Mesenchymal stem cell (in vitro differentiated cells and primary cell): Measurements from ENCODE around the gene CCDC18.
A peak's percentile ranks its signal among the peaks of the same experiment; 100 is the strongest.
"Not testable (repeated sequence)": the region's sequence is repeated elsewhere in the genome, so short reads cannot be mapped to it uniquely, and the experiment has no call there.

ENCODE experiments used
- DNase-seq: peaks from one replicate; pipeline ENCODE4 v3.0.0-alpha.2; 2013
- H2AFZ ChIP-seq: one replicate; pipeline ENCODE4 v1.6.1; 2013; ENCODE audit warnings: low read depth, mild to moderate bottlenecking, control low read depth, inconsistent platforms, low read length, moderate library complexity
- H2AK5ac ChIP-seq: 2 replicates; pipeline ENCODE4 v1.6.1; 2013; ENCODE audit warnings: low read length, moderate library complexity, mild to moderate bottlenecking, inconsistent platforms; ENCODE audit not compliant: severe bottlenecking
- H2BK120ac ChIP-seq: one replicate; pipeline ENCODE4 v1.6.1; 2013; ENCODE audit warnings: low read depth, mild to moderate bottlenecking, inconsistent platforms, low read length, moderate library complexity
- H2BK12ac ChIP-seq, 2 experiments: one replicate each; pipeline ENCODE4 v1.6.1; 2013; ENCODE audit warnings: inconsistent platforms in 2 of 2, low read length in 2 of 2, mild to moderate bottlenecking in 2 of 2, moderate library complexity in 2 of 2, control low read depth in 1 of 2
- H2BK15ac ChIP-seq: one replicate; pipeline ENCODE4 v1.6.1; 2013; ENCODE audit warnings: mild to moderate bottlenecking, low read depth, inconsistent platforms; ENCODE audit not compliant: poor library complexity, severe bottlenecking
- H2BK5ac ChIP-seq: 2 replicates; pipeline ENCODE4 v1.6.1; 2013; ENCODE audit warnings: low read depth, mild to moderate bottlenecking, low read length, control low read depth, inconsistent platforms; ENCODE audit not compliant: poor library complexity, severe bottlenecking
- H3K14ac ChIP-seq, 2 experiments: one replicate each; pipeline ENCODE4 v1.6.1; 2013; ENCODE audit warnings: inconsistent platforms in 2 of 2, low read length in 2 of 2, control low read depth in 1 of 2, mild to moderate bottlenecking in 1 of 2, moderate library complexity in 1 of 2
- H3K18ac ChIP-seq, 2 experiments: one replicate each; pipeline ENCODE4 v1.6.1; 2013; ENCODE audit warnings: inconsistent platforms in 2 of 2, low read length in 2 of 2, control low read depth in 1 of 2, low read depth in 1 of 2, mild to moderate bottlenecking in 1 of 2
- H3K23ac ChIP-seq, 2 experiments: one replicate each; pipeline ENCODE4 v1.6.1; 2013; ENCODE audit warnings: inconsistent platforms in 2 of 2, low read length in 2 of 2, mild to moderate bottlenecking in 2 of 2, moderate library complexity in 2 of 2, control low read depth in 1 of 2
- H3K27ac ChIP-seq: 2 replicates; pipeline ENCODE4 v1.5.1; 2013; ENCODE audit warnings: mild to moderate bottlenecking, moderate library complexity, low read length, control low read depth, inconsistent platforms; ENCODE audit not compliant: poor library complexity, severe bottlenecking
- H3K27me3 ChIP-seq, 2 experiments: 2 replicates each; pipeline versions ENCODE4 v1.6.1 to v1.7.0; 2013; ENCODE audit warnings: low read length in 2 of 2, mild to moderate bottlenecking in 2 of 2, moderate library complexity in 2 of 2, control low read depth in 1 of 2, inconsistent platforms in 1 of 2; ENCODE audit not compliant: control insufficient read depth in 1 of 2, insufficient read depth in 1 of 2
- H3K36me3 ChIP-seq, 2 experiments: 2 replicates each; pipeline versions ENCODE4 v1.6.1 to v1.7.0; 2013; ENCODE audit warnings: low read length in 2 of 2, control low read depth in 1 of 2, inconsistent platforms in 1 of 2, low read depth in 1 of 2, mild to moderate bottlenecking in 1 of 2; ENCODE audit not compliant: insufficient read depth in 2 of 2, control insufficient read depth in 1 of 2
- H3K4ac ChIP-seq, 2 experiments: one replicate each; pipeline ENCODE4 v1.6.1; 2013; ENCODE audit warnings: inconsistent platforms in 2 of 2, low read length in 2 of 2, mild to moderate bottlenecking in 2 of 2, moderate library complexity in 2 of 2, control low read depth in 1 of 2, low read depth in 1 of 2
- H3K4me1 ChIP-seq: 2 replicates; pipeline ENCODE4 v1.6.1; 2013; ENCODE audit warnings: low read depth, low read length, control low read depth; ENCODE audit not compliant: control insufficient read depth, insufficient read depth
- H3K4me2 ChIP-seq: 2 replicates; pipeline ENCODE4 v1.6.1; 2013; ENCODE audit warnings: low read length, mild to moderate bottlenecking, inconsistent platforms; ENCODE audit not compliant: poor library complexity, severe bottlenecking
- H3K4me3 ChIP-seq, 2 experiments: 2 replicates each; pipeline versions ENCODE4 v1.5.1 to v1.7.0; 2013; ENCODE audit warnings: low read length in 2 of 2, mild to moderate bottlenecking in 2 of 2, control low read depth in 1 of 2, low read depth in 1 of 2; ENCODE audit not compliant: insufficient read depth in 1 of 2
- H3K79me1 ChIP-seq: replicated peaks from 2 replicates; pipeline ENCODE4 v1.6.1; 2013; ENCODE audit warnings: mild to moderate bottlenecking, control low read depth, low read length, inconsistent platforms; ENCODE audit not compliant: poor library complexity, severe bottlenecking
- H3K9ac ChIP-seq: 2 replicates; pipeline ENCODE4 v1.7.0; 2013; ENCODE audit warnings: mild to moderate bottlenecking, low read length, moderate library complexity
- H3K9me3 ChIP-seq: 2 replicates; pipeline ENCODE4 v1.7.0; 2013; ENCODE audit warnings: mild to moderate bottlenecking, low read length; ENCODE audit not compliant: control insufficient read depth
- H4K8ac ChIP-seq: one replicate; pipeline ENCODE4 v1.6.1; 2013; ENCODE audit warnings: inconsistent platforms, mild to moderate bottlenecking, low read length, moderate library complexity
- H4K91ac ChIP-seq: one replicate; pipeline ENCODE4 v1.6.1; 2013; ENCODE audit warnings: mild to moderate bottlenecking, low read length, inconsistent platforms
- WGBS: methylation state at CpG from one replicate; pipeline ENCODE4 v1.1.7; 2013; ENCODE audit warnings: mixed read lengths; 5-methylcytosine and 5-hydroxymethylcytosine counted together

CCDC18 gene

DNA sequence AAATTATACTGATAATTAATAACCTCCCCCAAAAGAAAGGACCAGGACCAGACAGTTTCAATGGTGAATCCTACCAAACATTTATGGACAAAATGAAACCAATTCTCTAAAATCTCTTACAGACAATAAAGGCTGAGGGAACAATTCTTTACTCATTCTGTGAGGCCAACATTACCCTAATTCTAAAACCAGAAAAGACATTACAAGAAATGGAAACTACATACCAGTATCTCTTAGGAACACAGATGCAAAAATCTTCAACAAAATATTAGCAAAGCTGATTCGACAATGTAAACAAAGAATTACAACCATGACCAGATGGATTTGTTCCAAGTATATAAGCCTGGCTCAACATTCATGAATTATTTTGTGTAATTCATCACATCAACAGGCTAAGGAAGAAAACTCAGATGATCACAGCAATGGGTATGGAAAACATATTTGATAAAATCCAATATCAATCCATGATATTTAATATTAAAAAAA lies 8.9 kb upstream of the CCDC18 start:
- 89% methylated on average over 1 of the region's 1 CpG for whole genome bisulfite sequencing
- no peak overlapping the region for H2BK120ac ChIP-seq

DNA sequence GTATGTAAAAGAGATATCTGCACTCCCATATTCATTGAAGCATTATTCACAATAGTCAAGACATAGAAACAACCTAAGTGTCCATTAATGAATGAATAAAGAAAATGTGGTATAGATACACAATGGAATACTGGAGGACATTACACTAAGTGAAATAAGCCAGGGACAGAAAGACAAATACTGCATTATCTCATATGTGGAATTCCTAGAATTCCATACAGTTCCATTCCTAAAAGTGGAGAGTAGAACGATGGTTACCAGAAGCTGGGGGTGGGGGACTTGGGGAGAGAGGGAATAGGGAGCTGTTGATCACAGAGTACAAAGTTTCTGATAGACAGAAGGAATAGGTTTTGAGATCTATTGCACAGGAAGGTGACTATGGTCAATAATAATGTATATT lies 7.7 kb upstream of the CCDC18 start:
- Histone ChIP-seq H2BK120ac (no peak overlapping the region), H3K4ac (no peak overlapping the region), H2AFZ (no peak overlapping the region), H3K36me3 (peaks cover 11 to 24% of the 10 kb centered on the region in 2 experiments), H2BK5ac (no peak overlapping the region), H3K79me1 (no peaks in the 10 kb centered on the region), H4K8ac (no peak overlapping the region), H3K9ac (no peak overlapping the region), H3K27ac (no peak overlapping the region), H3K4me2 (no peak overlapping the region), H2AK5ac (no peak overlapping the region), H3K18ac (no peak overlapping the region), H3K23ac (no peak overlapping the region), H3K27me3 (no peaks in the 10 kb centered on the region), H4K91ac (no peak overlapping the region), H2BK15ac (no peak overlapping the region), H3K4me3 (no peak overlapping the region), H2BK12ac (no peak overlapping the region), H3K9me3 (no peaks in the 10 kb centered on the region), H3K4me1 (peaks cover 2% of the 10 kb centered on the region), H3K14ac (no peak overlapping the region)
- WGBS, result 0% methylated on average over 1 of the region's 1 CpG
- DNase-seq, result no peak

More for the DNA sequence above, 8.9 kb upstream of the CCDC18 start:
- peaks cover 2% of the 10 kb centered on the region for H3K4me1 ChIP-seq
- H2BK12ac ChIP-seq, result no peak overlapping the region
- no peak overlapping the region for H3K18ac ChIP-seq
- H3K4me2 ChIP-seq, result no peak overlapping the region
- no peak overlapping the region for H3K9ac ChIP-seq
- no peak overlapping the region for H2BK5ac ChIP-seq
- no peak overlapping the region for H4K8ac ChIP-seq
- H2AK5ac ChIP-seq, result no peak overlapping the region
- H3K23ac ChIP-seq, result no peak overlapping the region
- H2BK15ac ChIP-seq, result no peak overlapping the region
- no peak overlapping the region for H2AFZ ChIP-seq
- peaks cover 1% of the 10 kb centered on the region for H3K79me1 ChIP-seq
- H3K14ac ChIP-seq, result no peak overlapping the region
- H3K4me3 ChIP-seq, result no peak overlapping the region
- H3K36me3 ChIP-seq, result peaks cover 11 to 21% of the 10 kb centered on the region in 2 experiments
- no peak for DNase-seq
- H3K27me3 ChIP-seq, result no peaks in the 10 kb centered on the region
- no peaks in the 10 kb centered on the region for H3K9me3 ChIP-seq
- H3K27ac ChIP-seq, result no peak overlapping the region
- no peak overlapping the region for H4K91ac ChIP-seq
- no peak overlapping the region for H3K4ac ChIP-seq

DNA sequence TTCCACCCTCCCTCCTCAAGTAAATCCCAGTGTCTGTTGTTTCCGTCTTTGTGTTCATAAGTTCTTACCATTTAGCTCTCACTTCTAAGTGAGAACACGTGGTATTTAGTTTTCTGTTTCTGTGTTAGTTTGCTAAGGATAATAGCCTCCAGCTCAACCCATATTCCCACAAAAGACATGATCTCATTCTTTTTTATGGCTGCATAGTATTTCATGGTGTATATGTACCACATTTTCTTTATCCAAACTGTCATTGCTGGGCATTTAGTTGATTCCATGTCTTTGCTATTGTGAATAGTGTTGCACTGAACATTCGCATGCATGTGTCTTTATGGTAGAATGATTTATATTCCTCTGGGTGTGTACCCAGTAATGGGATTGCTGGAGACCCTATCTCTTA lies 5.9 kb upstream of the CCDC18 start:
- not testable (repeated sequence) for H3K18ac ChIP-seq
- 100% methylated on average over 1 of the region's 3 CpGs for WGBS

DNA sequence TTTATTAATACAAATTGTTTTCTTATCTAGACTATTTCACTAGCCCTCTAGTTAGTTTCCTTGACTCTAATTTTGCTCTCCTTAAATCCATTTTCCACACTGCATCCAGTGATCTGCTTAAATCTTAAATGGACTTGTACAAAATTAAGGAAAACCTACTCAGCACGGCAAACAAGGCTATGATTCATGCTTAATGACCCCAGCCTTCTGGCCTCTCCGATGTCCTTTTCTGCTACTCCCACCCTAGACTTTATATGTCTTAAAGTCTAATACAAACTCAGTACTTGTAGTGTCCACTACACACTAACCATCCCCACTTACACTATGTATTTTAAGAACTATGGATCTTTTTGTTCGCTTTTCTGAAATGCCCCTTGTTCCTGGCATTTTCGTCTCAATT lies 2.5 kb upstream of the CCDC18 start:
- Histone ChIP-seq H3K27ac (no peak overlapping the region), H3K18ac (no peak overlapping the region), H3K4me1 (peaks cover 2% of the 10 kb centered on the region), H3K36me3 (peaks cover 2 to 19% of the 10 kb centered on the region in 2 experiments), H4K8ac (no peak overlapping the region), H2AK5ac (no peak overlapping the region), H3K27me3 (no peaks in the 10 kb centered on the region), H3K4me2 (peak overlapping the region; percentile 84), H3K9me3 (no peaks in the 10 kb centered on the region), H3K4me3 (peak overlapping the region in 1 of 2 experiments; percentile 99), H2BK15ac (no peak overlapping the region), H2BK120ac (no peak overlapping the region), H2BK12ac (no peak overlapping the region), H3K23ac (no peak overlapping the region), H2AFZ (no peak overlapping the region), H3K79me1 (no peaks in the 10 kb centered on the region), H2BK5ac (no peak overlapping the region), H3K4ac (no peak overlapping the region), H3K14ac (no peak overlapping the region), H3K9ac (peak overlapping the region; percentile 100), H4K91ac (no peak overlapping the region)
- WGBS, result 40% methylated on average over 4 of the region's 4 CpGs
- DNase-seq, result peak; percentile 55

More for the DNA sequence above, 5.9 kb upstream of the CCDC18 start:
- H2BK5ac ChIP-seq, H3K4me3 ChIP-seq, H3K4ac ChIP-seq, H4K8ac ChIP-seq, H3K23ac ChIP-seq, H3K4me1 ChIP-seq, H2BK120ac ChIP-seq, DNase-seq, H3K27ac ChIP-seq, H3K14ac ChIP-seq, H2AFZ ChIP-seq, H3K27me3 ChIP-seq, H3K4me2 ChIP-seq, H2BK15ac ChIP-seq, H2AK5ac ChIP-seq, H3K9me3 ChIP-seq, H4K91ac ChIP-seq, H2BK12ac ChIP-seq, H3K79me1 ChIP-seq, H3K9ac ChIP-seq: not testable (repeated sequence)
- peaks cover 11 to 24% of the 10 kb centered on the region in 2 experiments for H3K36me3 ChIP-seq
